GM18519 (cell line): Measurements from ENCODE around the gene ARHGEF12.

ENCODE experiments used
- ATAC-seq: cut with Tn5 transposase; IDR thresholded peaks from one replicate; pipeline ENCODE4 v1.9.1; 2021; ENCODE audit warnings: mild to moderate bottlenecking, moderate library complexity; ENCODE audit not compliant: unreplicated experiment, low FRiP score

Gene ARHGEF12

DNA sequence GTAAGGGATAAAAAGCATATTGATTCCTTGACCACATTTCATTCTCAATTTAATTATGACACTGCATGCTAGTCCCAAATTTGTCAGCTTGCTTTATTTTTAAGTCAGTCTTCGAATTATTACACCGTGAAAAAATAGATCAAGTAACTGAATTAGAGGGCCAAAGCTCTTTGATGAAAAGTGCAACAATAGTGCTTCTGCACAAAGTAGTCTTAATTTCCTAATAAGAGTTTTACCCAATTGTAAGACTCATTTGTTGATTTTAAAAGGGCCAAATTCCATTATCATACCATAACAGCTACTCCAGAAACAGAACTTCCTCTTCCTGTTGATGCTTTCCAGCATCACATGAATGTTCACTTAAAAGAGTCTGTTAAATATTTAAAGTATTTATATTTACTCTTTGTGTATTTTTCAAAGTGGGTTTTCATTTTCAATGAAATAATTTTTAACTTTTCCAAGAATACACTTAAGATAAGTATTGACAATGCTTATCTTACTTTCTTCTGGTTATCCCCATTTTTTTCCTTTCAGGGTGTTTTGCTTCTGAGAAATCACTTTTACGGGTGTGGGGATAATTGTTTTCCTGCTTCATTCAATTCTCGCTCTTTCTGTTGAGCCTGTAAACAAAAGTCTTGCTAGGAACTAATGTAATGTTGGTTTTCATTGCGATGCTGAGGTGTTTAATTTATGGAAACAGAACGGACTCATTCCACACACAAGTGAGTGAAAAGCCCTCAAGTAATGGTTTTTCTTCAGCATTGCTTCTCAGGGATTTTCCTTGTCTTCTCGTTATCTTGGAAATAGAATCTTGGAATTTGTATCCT lies 2.1 kb downstream of the ARHGEF12 start:
- ATAC-seq, result no peak

DNA sequence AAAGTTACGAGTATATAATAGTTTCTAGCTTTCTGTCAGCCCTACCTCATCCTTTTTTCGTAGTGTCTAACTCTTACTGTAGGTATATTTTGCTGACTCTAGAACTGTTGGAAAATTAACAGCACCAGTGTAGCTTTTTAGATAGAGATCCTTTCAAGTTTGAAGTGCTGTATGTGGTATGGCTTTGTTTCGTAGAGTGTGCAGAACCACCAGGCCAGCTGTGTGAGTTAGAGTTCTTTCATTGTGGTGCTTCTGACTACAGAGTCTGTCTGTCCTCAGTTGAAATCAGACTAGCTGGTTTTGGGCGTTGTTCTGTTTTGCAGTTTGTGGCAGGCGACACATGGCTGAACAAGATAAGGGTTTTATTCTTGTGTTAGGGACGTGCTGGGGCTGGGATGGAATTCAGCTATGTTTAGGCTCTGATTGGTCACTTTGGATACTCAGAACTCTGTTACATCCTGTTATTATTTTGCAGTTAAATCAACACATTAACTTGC lies 3.2 kb downstream of the ARHGEF12 start:
- no peak for ATAC-seq

DNA sequence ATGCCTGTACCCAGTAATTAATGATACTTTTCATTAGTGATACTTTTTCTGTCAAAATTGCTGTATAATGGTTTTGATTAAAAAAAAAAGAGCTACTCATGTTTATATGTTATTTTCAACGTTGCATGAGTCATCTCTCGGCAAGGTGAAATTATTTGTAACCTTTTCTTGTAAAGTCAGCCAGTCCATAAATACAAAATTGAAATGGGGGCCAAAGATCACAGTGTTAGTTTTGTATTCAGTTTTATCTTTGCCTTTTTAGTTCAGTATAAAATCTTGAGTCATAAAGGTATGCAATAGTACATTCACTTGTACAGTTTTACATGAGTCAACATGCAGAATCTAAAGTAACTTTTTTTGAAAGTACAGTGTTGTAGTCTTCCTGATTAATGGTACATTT lies 4.3 kb downstream of the ARHGEF12 start:
- ATAC-seq, result no peak

DNA sequence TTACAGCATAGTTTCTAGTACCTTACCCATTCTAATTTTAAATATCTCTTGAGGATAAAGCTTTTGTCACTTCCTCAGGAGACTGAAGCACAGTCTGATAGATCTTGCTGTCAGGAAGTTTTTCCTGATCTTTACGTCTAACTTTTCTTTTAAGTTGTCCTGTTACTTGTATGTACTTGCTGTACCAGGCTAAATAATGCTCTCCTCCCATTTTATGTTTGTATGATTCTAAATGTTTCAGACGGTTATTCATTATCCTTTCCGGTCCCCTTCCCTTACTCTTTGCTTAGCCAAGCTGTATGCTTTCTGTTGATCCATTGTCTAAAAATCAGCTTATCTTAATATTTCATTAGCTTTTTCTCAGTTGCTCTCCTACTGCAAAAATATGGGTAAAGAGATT lies 6.0 kb downstream of the ARHGEF12 start:
- ATAC-seq, result no peak

DNA sequence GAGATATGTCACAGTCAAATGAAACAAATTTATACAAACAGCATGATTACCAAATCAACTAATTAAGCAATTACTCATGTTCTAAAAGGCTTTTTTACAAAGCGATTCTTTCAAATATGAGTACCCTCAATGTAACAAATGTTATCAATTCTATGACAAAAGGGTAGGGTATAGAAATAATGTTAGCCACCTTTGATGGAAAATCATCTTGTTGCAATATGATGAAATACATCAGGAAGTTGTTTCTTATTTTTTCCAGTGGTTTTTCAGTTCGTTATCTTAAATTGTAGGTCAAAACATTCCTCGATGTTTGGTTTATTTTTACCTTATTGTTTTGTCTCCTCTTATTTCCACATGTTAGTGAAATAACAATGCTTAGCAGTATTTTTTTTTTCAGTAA lies 6.5 kb downstream of the ARHGEF12 start:
- no peak for ATAC-seq

DNA sequence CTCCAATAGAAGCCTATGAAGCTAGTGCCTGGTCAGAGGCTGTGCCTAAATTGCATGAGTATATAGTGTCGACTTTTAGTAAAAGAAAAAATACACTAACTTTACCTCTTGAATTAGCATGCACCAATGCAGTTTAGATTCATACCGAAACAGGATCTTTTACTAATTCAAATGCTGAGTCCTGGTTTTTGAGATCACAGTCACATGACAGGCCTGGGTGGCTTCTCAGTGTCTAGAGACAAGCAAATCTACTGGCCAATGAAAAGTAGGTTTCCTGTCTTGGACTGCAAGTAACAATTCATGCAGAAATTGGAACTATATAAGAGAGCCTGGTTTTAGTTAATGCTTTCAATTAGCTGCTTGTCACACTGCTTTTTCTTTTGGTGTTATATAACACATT lies 7.2 kb downstream of the ARHGEF12 start:
- no peak for ATAC-seq

DNA sequence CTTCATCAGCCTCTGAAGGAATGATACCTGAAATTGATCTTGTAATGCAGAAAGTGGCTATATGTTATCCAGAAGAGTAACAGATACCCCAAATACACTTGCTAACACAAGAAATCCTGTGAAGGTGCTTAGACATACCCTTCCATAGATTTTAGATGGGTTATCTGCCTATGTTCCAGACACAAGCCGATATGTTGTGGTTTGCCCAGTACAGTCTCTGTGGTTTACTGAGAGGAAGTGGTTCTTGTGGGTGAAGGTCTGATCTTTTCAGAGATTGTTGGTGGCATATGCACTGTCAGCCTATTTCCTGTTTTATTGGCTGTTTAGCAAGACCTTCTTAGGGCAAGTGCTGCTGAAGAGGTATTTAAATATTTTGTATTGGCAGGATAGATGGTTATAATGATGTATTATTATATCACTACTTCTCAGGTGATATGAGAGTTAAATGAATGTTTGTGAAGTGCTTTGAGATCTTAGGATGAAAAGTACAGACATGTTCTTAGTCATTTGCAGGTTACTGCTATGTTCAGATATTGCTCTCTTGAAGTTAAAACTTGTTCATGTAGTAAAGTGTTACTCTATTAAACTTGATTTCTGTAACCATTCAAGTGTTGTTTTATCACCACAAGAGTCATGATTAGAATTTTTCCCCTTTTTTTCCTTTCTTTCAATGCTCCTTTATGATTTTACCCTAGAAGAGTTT lies 8.2 kb downstream of the ARHGEF12 start:
- ATAC-seq, result peak; percentile 64

DNA sequence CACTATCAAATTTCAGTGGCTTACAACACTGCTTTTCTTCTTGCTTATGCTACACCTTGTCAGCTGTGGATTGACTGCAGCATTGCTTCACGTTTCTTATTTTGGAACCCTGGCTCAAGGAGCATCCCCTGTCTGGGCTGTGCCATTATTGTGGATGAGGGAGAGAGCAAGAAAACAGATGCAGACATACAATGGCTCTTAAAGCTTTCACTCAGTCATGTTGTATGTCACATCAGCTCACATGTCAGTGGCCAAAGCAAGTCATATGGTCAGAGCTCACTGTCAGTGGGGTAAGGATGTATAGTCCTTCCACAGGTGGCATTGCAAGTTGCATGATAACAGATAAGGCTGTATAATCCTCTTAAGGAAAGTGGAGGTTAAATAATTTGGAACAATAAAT lies 10.0 kb downstream of the ARHGEF12 start:
- ATAC-seq, result no peak

DNA sequence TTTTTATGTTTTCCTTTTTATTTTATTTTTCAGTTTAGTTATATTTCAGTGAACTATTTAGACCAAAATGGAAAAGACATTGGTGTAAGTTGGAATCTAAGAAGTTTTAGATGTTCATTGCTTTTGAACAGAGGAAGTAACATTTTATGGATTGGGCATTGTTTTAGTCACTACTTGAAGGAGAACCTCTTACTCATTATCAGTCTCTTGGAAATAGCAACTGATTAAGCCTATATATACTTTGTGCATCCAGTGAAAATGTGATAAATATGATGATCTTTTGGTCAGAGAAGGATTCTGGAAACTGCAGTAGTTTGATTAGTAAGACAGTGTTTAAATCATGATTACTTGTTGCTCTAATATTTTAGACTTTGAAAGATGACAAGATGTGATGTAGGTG lies 14.4 kb downstream of the ARHGEF12 start:
- ATAC-seq, result no peak

DNA sequence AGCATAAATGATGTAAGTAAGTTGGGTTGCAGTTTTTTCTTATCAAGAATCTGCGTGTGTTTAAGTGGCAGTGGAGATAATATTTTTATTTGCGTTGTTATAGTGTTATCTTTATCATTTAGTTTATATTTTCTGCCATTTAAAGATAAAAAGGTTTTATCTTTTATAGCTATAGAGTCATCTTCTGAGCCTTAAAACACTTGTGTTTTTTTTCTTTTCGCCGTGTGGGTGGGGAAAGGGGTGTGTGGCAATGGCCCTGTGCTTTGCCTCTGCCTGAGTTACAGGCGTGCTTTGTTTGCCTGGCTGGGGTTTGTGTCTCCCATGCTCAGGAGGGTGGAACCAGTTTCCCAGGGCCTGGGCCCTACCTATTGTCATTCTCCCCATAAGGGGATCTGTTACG lies 16.2 kb downstream of the ARHGEF12 start:
- no peak for ATAC-seq

DNA sequence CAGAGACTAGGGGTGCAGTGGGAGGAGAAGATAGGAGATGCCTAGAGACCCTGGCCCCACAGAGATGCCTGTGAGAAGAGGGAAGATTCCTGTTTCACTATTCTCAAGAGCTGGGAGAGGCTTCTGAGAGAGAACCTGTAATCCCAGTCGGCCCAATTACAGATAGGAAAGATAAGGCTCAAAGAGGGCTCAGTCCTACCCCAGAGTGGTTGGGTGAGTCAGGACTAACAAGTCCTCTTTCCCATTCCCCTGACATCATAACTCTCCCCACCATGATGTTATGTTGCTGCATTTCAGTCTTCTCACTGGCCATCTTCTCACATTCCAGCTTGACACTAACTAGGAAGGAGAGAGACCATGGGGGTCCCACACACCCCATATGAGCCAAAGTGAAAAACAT lies 17.9 kb downstream of the ARHGEF12 start:
- ATAC-seq, result no peak

DNA sequence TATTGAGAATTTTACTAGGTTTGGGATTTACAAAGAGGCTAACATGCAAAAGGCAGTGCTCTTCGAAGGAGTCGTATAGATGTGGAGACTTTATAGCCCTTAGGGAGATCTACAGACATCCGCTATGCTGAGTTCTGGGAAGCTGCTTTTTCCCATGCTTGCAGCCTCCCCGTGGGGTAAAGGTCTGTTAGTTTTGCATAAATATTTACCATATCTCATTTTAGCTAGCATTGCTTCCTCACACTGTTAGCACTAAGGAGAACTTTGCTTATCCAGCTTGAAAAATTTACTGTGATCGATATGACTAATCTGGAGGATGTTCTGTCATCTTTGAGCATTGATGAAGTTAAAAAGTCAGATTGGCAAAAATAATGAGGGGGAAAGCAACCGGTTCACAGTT lies 18.6 kb downstream of the ARHGEF12 start:
- no peak for ATAC-seq

DNA sequence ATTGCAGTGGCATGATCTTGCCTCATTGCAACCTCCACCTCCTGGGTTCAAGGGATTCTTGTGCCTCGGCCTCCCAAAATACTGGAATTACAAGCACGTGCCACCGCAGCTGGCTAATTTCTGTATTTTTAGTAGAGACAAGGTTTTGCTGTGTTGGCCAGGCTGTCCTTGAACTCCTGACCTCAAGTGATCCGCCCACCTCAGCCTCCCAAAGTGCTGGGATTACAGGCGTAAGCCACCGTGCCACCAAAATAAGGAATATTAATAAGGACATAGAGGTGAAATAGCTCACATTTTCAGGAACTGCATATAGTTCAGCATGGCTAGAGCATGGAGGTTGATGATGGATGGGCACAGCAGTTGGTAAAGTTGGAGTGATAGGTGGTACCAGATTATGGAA lies 21.4 kb downstream of the ARHGEF12 start:
- no peak for ATAC-seq

DNA sequence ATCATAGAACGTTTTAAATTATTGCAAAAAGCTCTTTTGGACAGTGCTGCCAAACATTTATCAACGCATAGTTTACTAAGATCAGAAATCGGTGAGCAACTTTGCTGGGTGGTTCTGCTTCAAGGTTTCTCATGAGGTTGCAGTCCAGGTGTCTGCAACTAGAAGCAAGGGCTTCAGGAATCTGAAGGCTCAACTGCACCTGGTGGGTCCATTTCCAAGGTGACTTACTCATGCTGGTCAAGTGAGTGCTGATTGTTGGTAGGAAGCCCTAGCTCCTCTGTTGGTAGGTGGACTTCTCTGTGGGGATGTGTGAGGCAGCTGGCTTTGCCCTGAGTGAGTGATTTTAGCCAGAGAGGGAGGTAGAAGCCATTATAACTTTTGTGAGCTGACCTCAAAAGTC lies 22.5 kb downstream of the ARHGEF12 start:
- ATAC-seq, result no peak

DNA sequence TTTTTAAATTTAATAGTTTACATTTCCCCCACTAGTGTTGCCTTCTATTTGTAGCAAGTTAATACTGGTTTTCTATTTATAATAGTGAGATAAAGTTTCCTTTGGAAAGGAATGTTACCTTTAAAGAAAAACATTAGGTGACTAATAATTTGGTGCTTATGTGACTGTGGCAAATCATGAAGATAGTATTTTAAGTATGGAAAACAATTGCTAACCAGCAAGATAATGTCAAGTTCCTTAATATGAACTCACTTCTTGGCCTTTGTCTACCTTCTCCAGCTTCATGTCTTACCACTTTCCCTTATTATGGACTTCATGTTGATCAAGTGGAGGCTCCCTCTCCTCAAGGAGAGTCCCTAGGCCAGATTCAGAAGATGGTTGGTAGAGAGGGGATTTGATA lies 27.2 kb downstream of the ARHGEF12 start:
- ATAC-seq, result no peak

DNA sequence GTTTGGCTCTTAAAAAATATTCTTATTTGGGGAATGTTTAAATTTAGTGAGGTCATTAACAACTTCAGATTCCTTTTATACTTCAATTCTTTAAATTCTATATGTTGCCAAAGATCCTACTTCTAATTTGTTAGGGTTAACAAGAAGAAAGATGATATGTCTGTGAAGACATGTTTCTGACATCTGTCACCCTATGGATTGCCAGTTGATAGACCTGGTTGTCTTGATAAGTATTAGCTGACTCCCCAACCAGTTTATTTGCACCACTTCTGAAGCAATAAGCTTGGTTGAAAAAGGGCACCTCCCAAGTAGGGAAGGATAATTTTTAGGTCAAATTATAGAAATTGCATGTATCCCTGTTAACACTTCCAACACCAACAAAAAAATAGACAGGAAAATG lies 29.3 kb downstream of the ARHGEF12 start:
- ATAC-seq, result no peak

DNA sequence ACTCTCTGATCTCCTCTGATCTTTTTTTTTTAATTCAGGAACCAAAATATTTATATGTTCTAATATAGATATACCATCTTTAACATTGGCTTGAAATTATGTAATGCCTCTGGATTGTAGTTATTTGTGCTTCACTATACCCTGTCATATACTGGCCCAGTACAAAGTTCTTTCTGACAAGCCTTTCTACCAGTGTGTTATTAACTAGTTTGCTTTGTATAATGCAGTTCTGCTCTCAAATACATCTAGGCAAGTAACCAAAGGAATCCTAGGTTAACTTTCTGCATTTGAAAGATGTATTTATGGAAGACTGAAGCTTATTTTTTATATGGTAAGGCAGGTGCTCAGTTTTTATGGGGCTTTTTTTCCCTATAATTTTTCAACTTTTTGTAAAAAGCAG lies 36.1 kb downstream of the ARHGEF12 start:
- ATAC-seq, result no peak

DNA sequence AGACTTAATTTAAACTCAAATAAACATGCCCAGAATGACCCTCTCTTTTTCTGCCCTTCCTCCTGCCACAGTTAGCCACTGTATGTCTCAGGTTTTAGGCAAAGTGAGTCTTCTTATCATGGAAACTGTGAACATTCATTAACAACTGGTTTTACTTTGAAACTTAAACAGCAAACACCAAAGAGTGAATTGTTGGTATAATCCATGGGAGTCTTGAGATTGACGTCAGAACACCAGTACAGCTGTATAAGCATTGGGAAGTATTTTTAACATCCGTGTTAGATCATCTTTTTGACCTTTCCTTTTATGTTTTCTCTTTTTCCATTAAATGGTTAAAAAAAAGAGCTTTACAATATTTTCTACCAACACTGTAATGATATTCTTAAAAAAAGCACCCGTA lies 38.9 kb downstream of the ARHGEF12 start:
- ATAC-seq, result no peak

DNA sequence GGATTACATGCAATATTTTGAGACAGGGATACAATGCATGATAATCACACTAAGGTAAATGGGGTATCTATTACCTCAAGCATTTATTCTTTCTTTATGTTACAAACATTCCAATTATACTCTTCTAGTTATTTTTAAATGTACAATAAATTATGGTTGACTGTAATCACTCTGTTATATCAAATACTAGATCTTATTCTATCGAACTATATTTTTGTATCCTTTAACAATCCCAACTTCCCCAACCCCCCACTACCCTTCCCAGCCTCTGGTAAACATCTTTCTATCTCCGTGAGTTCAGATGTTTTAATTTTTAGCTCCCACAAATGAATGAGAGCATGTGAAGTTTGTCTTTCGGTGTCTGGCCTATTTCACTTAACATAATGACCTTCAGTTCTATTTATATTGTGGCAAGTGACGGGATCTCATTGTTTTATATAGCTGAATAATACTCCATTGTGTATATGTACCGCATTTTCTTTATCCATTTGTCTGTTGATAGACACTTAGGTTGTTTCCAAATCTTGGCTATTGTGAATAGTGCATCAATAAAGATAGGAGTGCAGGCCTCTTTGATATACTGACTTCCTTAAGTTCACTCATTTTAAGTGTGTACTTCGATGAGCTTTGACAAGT lies 40.5 kb downstream of the ARHGEF12 start:
- no peak for ATAC-seq

DNA sequence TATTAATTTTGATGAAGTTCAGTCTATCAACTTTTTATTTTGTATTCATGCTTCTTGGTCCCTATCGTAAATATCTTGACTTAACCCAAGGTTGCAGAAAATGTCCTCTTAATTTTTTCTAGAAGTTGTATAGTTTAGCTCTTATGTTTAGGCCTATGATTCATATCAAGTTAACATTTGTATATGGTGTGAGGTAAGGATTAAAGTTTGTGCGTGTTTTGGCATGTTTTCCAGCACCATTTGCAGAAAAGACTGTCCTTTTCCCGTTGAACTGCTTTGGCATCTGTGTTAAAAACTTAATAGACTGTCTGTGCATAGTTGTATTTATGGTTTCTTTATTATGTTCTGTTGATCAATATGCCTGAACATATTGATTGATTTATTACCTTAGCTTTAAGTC lies 42.3 kb downstream of the ARHGEF12 start:
- no peak for ATAC-seq

DNA sequence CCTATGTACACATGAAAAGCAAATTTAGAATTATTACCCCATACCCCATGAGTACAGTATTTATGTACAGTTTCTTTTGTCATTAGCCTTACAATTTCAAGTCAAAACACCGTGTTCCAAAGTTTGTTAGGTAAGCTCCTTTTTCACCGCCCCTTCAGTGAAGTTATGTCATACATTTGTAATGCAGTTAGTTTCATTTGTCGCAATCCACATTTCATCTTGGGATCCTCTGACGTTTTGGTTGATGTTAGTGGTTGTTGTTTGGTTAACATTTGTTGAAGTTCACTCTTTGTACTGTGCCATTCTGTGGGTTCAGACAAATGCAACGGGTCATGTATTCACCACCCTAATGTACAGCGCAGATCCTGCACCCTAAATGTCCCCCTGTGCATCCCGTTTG lies 45.2 kb downstream of the ARHGEF12 start:
- no peak for ATAC-seq
